DND-41 (cell line): ENCODE data around the gene FAM171A2.

Source experiments
- EZH2 ChIP-seq: IDR thresholded peaks from 3 replicates; pipeline ENCODE4 v1.6.1; 2012; ENCODE audit warnings: borderline replicate concordance, low read depth, mild to moderate bottlenecking, moderate library complexity, low read length, inconsistent platforms; ENCODE audit not compliant: severe bottlenecking
- TF ChIP-seq, protein P1 (sequence below): IDR thresholded peaks from 2 replicates; pipeline ENCODE4 v1.5.1; 2012; ENCODE audit warnings: borderline replicate concordance, low read length, moderate library complexity, mild to moderate bottlenecking; ENCODE audit not compliant: poor library complexity, severe bottlenecking; ENCODE audit errors: extremely low read depth

DNA sequence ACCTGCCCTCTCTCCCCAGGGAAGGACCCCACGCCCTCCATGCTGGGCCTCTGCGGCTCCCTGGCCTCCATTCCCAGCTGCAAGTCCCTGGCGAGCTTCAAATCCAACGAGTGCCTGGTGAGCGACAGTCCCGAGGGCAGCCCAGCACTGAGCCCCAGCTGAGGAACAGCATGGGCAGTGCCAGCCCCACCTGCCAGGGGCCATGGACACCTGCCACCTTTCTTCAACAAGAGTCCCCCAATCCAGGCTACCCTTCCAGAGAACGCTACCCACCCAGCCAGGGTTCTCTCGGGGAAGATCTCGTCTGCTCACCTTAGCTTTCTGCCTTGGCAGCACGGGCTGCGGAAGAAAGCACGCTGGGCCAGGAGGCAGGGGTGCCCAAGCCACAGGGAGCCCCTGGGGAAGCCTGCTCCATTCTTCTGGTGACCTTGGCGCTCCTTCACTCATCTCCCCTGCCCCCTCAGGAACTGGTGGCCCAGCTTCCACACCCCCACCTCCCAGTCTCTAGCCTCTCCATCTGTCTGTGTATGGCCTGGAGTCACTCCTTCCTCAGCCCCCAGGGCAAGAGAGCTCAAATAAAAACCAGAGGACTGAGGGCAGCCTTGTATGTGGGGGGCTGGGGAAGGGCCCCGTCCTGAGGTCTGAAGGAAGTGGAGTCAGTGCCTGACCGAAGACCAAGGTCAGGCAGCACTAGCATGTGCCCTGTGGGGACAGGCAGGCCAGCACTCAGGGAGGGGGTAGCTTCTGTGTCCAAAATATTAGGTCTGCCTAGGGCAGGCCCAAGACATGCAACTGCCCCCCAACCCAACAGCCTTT is 45.4 kb downstream of the FAM171A2 start:
- TF ChIP-seq, protein P1, sequence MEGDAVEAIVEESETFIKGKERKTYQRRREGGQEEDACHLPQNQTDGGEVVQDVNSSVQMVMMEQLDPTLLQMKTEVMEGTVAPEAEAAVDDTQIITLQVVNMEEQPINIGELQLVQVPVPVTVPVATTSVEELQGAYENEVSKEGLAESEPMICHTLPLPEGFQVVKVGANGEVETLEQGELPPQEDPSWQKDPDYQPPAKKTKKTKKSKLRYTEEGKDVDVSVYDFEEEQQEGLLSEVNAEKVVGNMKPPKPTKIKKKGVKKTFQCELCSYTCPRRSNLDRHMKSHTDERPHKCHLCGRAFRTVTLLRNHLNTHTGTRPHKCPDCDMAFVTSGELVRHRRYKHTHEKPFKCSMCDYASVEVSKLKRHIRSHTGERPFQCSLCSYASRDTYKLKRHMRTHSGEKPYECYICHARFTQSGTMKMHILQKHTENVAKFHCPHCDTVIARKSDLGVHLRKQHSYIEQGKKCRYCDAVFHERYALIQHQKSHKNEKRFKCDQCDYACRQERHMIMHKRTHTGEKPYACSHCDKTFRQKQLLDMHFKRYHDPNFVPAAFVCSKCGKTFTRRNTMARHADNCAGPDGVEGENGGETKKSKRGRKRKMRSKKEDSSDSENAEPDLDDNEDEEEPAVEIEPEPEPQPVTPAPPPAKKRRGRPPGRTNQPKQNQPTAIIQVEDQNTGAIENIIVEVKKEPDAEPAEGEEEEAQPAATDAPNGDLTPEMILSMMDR, result no peak
- TF ChIP-seq EZH2, result no peak
